GM12865 (cell line): ENCODE results near the gene CAVIN4.

Experiments used
- DNase-seq: peaks from one replicate; pipeline ENCODE4 v3.0.0; 2010; ENCODE audit warnings: low read depth
- H3K4me3 ChIP-seq: 2 replicates; pipeline ENCODE4 v1.5.1; 2011; ENCODE audit warnings: mild to moderate bottlenecking, low read depth, low read length, control low read depth
- TF ChIP-seq, protein P1 (sequence below): IDR thresholded peaks from 2 replicates; pipeline ENCODE4 v1.5.1; 2011; ENCODE audit warnings: low read length, control low read depth, low read depth, inconsistent platforms; ENCODE audit not compliant: insufficient read depth; ENCODE audit errors: missing control alignments

CAVIN4 gene

DNA sequence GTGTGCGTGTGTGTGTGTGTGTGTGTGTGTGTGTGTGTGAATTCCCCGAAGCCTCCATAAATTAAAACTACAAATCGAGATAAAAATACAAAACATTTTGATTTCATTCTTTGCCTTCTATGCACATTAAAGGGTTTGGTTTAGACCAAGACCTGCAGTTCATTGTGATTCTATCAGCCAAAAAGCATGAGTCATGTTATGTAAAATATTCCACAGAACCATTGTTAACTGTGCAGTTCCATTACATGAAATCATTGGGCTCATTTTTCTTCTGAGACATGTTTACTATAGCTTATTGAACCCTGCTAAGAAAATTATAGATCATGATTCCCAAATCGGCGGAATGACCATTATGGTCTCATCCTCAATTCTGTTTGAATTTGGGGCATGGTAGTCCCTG lies 11.7 kb downstream of the CAVIN4 start:
- TF ChIP-seq, protein P1, sequence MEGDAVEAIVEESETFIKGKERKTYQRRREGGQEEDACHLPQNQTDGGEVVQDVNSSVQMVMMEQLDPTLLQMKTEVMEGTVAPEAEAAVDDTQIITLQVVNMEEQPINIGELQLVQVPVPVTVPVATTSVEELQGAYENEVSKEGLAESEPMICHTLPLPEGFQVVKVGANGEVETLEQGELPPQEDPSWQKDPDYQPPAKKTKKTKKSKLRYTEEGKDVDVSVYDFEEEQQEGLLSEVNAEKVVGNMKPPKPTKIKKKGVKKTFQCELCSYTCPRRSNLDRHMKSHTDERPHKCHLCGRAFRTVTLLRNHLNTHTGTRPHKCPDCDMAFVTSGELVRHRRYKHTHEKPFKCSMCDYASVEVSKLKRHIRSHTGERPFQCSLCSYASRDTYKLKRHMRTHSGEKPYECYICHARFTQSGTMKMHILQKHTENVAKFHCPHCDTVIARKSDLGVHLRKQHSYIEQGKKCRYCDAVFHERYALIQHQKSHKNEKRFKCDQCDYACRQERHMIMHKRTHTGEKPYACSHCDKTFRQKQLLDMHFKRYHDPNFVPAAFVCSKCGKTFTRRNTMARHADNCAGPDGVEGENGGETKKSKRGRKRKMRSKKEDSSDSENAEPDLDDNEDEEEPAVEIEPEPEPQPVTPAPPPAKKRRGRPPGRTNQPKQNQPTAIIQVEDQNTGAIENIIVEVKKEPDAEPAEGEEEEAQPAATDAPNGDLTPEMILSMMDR: no peak
- no peak for DNase-seq
- no peak overlapping the region for H3K4me3 ChIP-seq

DNA sequence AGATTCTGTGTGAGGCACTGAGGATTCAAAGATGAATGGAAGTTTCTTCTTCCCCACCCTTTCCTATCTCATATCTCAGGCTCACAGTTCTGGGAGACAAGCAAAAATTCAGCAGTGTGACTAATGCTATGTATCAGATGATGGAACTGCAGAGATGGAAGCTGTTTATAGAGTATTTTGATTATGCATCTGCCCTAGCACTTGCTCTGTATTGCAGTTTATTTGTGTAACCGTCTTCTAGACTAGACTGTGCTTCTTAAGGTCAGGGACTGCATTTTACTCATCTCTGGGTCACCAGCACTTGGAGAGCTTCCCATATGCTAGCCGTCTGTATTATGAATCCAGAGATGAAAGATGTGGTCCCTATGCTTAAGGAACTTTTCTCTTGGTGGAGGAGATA lies 12.6 kb downstream of the CAVIN4 start:
- no peak for DNase-seq
- H3K4me3 ChIP-seq: no peak overlapping the region
- TF ChIP-seq, protein P1: no peak

DNA sequence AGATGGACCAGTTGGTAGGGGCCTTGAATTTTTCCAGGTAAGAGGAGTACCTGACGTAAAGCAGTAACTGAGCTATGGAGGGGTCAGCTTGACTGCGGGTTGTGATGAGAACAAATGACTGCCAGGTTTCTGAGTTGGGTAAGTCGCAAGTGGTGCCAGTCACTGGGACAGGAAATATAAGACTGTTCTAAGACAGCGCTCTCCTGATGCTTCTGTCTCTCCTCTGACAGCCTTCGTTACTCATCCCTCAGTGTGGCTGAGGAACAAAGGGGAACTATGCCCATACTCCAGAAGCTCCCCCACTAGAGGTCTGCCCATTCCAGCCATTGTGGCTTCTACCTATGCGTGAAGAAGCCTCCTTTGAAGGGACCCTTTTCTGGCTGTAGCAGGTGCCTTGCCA lies 13.3 kb downstream of the CAVIN4 start:
- no peak for DNase-seq
- TF ChIP-seq, protein P1: no peak
- H3K4me3 ChIP-seq: no peak overlapping the region

DNA sequence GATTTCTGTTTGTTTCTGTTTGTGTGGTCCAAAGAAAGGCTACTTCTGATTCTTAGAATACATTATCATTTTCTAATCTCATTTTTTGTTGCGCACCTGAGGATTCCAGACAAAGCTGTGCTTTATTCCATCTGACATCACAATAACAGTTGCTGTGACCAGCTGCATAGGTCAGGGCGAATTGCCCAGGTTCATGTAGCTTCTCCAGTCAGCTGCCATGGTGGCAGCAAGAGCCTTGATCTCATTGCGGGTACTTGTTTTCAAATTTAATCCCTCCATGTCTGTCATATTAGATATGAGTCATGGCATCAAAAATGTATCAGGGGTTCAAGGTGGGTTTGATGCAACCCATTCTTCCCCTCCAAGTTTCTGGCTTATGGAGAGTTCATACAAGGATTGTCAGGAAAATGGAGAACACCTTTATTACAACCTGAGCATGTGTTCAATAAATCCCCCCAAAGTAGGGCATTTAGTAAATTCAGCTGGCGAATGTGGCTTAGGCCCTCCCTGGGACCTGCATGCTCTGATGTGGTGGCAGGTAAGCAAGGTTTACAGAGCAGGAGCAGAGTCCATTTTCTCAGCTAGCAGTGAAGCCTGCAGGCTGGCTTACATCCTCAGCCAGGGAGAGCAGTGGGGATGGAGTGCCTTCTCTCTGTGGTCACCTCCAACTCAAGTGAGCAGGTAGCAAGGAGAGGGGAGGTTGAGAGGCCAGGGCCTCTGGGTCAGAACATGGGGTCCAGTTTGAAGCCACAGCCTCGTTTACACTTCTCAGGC lies 13.9 kb downstream of the CAVIN4 start:
- DNase-seq: no peak
- H3K4me3 ChIP-seq: no peak overlapping the region
- TF ChIP-seq, protein P1: no peak

DNA sequence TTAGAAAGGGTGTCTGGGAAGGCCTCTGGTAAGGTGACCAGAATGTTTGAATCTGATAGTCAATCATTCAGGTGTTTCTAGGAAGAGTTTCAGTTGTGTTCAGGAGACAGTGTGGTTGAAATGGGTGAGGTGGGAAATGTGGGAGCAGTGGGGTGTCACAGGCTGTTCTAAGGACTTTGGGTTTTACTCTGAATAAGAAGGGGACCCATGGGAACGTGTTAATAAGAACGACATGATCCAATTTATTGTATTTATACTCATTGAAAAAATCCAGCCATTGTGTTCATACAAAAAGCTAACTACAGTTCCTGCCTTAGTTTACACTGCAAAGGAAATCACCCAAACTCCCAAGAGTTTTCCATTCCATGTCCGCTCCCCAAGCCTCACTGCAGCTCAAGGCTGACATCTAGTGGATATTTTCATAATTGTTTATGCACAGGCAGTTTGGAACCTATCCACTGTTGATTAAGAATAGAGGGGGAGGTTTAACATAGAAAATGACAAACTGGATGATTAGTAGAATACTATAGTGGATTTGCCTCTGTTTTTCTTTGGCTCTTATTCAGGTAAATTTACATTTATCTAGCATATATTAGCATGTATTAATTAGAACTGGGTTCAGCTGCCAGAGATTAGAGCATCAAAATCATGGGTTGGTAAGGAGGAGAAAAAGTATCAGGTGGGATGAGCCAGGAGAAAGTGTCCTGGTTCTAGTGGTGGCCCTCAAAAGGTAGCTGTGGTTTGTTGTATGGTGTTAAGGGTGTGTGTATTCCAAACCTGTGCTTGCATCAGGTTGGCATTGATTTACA lies 17.7 kb downstream of the CAVIN4 start:
- DNase-seq: peak; percentile 42
- TF ChIP-seq, protein P1: peak; percentile 66
- H3K4me3 ChIP-seq: no peak overlapping the region

DNA sequence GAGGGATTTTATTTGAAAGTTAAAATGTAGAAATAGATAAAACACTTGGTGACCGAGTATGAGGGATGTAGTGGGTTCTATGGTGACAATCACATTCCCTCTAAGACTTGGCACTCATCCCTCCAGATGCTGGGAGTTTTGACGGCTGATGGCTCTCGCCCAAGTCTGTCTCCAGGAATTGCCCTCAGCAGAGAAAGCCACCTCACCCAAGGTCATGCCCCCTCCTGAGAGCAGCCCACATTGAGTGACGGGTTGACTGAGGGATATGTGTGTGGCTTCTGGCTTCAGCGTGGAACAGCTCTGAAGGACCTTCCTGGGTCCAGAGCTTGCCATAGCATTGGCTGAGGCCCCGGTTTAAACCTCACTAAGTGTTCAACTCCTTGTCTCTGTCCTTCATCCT lies 19.4 kb downstream of the CAVIN4 start:
- no peak overlapping the region for H3K4me3 ChIP-seq
- DNase-seq: no peak
- TF ChIP-seq, protein P1: no peak
